IPS-18a (cell line): ENCODE measurements around the gene SSPN.

Experiments used
- H3K27ac ChIP-seq: one replicate; pipeline ENCODE4 v1.5.1; 2013; ENCODE audit warnings: low read length
- H3K27me3 ChIP-seq: one replicate; pipeline ENCODE4 v1.6.1; 2013; ENCODE audit warnings: mild to moderate bottlenecking, low read length; ENCODE audit not compliant: control insufficient read depth, insufficient read depth
- H3K36me3 ChIP-seq: one replicate; pipeline ENCODE4 v1.6.1; 2013; ENCODE audit warnings: low read depth, low read length; ENCODE audit not compliant: control insufficient read depth
- H3K4me1 ChIP-seq: one replicate; pipeline ENCODE4 v1.6.1; 2013; ENCODE audit warnings: low read depth, low read length; ENCODE audit not compliant: control insufficient read depth
- H3K4me3 ChIP-seq: one replicate; pipeline ENCODE4 v1.5.1; 2013; ENCODE audit warnings: low read length
- H3K9ac ChIP-seq: one replicate; pipeline ENCODE4 v1.6.1; 2013; ENCODE audit warnings: mild to moderate bottlenecking, low read length, moderate library complexity
- H3K9me3 ChIP-seq: one replicate; pipeline ENCODE4 v1.6.1; 2013; ENCODE audit warnings: low read depth, low read length; ENCODE audit not compliant: control insufficient read depth

The SSPN gene

DNA sequence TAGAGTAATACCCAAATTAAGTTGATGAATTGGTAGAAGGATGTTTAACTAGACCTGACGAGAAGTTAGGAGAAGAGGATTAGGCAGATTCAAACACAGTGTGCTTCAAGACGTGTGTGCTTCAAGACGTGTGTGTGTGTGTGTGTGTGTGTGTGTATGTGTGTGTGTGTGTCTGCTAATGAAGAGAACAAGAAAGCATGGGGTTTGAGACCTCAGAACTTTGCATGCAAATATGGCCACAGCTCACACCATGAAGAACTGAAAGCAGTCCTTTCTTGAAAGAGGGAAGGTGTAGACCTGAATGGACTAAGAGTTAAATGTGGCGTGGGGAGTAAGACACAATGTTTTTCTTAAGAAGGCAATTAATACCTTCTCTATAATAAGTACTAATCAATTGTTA lies 32.5 kb upstream of the SSPN start:
- no peaks in the 10 kb centered on the region for H3K9me3 ChIP-seq
- no peak overlapping the region for H3K4me3 ChIP-seq
- no peaks in the 10 kb centered on the region for H3K4me1 ChIP-seq
- H3K27me3 ChIP-seq, result no peaks in the 10 kb centered on the region
- no peak overlapping the region for H3K9ac ChIP-seq
- no peak overlapping the region for H3K27ac ChIP-seq
- H3K36me3 ChIP-seq, result no peaks in the 10 kb centered on the region

DNA sequence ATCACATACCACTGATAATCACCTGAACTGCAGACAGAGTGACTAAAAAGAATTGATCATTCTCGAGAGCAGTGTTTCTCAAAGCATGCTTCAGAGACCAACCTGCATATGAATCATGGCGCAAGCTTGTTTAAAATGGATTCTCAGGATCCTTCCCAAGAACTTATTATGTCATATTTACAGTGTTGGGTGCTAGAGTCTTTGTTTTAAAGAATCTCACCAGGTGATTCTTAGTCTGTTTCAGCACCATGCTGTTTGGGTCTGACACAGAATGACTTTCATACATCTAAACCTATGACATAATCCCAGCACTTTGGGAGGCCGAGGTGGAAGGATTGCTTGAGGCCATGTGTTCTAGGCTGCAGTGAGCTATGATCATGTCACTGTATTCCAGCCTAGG lies 31.3 kb upstream of the SSPN start:
- H3K4me1 ChIP-seq, result no peaks in the 10 kb centered on the region
- no peaks in the 10 kb centered on the region for H3K27me3 ChIP-seq
- H3K4me3 ChIP-seq, result no peak overlapping the region
- H3K36me3 ChIP-seq, result no peaks in the 10 kb centered on the region
- H3K9me3 ChIP-seq, result no peaks in the 10 kb centered on the region
- H3K9ac ChIP-seq, result no peak overlapping the region
- no peak overlapping the region for H3K27ac ChIP-seq

GRCh38 chr12:26172013-26172412 lies 23.4 kb upstream of the SSPN start:
- H3K27ac ChIP-seq, result no peak overlapping the region
- no peak overlapping the region for H3K9ac ChIP-seq
- no peaks in the 10 kb centered on the region for H3K9me3 ChIP-seq
- H3K4me1 ChIP-seq, result no peaks in the 10 kb centered on the region
- no peaks in the 10 kb centered on the region for H3K27me3 ChIP-seq
- H3K4me3 ChIP-seq, result no peak overlapping the region
- no peaks in the 10 kb centered on the region for H3K36me3 ChIP-seq

- no peaks in the 10 kb centered on the region for H3K36me3 ChIP-seq
- no peaks in the 10 kb centered on the region for H3K9me3 ChIP-seq
- no peaks in the 10 kb centered on the region for H3K4me1 ChIP-seq
Measured at GRCh38 chr12:26172539-26172938, 22.8 kb upstream of the SSPN start.

DNA sequence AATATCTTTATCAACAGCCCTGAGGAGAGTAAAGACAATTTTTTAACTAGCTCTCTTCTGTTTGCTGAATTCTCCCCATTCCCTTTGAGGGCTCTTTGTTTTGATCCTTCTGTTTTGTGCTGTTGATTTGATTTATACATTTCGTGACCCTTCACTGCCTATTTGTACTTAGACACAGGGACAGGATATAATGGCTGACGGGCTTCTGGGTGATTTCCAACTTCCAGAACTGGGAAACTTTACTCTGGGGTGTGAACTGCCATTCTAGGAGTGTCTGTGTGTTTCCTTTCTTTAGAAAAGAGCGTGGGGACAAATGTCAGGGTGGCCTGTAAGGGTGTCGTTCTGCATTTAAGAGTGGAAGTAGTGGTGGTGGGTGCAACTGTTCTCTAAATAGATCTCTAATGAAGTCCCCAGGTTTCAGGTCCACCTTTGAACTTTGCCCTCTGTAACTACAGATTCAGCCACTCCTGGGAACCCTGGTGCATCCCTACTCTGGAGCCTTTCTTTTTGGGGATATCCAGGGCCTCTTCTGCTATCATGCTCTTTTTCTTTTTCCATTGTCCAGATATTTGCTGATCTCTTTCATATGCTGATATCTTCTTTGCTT lies 22.3 kb upstream of the SSPN start:
- Histone ChIP-seq H3K36me3 (no peaks in the 10 kb centered on the region), H3K9me3 (no peaks in the 10 kb centered on the region), H3K27ac (no peak overlapping the region), H3K4me1 (no peaks in the 10 kb centered on the region), H3K9ac (no peak overlapping the region), H3K4me3 (no peak overlapping the region), H3K27me3 (no peaks in the 10 kb centered on the region)

More at GRCh38 chr12:26172539-26172938, 22.8 kb upstream of the SSPN start:
- Histone ChIP-seq H3K9ac (no peak overlapping the region), H3K27ac (no peak overlapping the region), H3K4me3 (no peak overlapping the region), H3K27me3 (no peaks in the 10 kb centered on the region)

- Histone ChIP-seq H3K9ac (no peak overlapping the region), H3K27me3 (no peaks in the 10 kb centered on the region), H3K9me3 (no peaks in the 10 kb centered on the region), H3K4me1 (no peaks in the 10 kb centered on the region), H3K36me3 (no peaks in the 10 kb centered on the region), H3K27ac (no peak overlapping the region), H3K4me3 (no peak overlapping the region)
Measured at GRCh38 chr12:26176725-26177124, 18.6 kb upstream of the SSPN start.

DNA sequence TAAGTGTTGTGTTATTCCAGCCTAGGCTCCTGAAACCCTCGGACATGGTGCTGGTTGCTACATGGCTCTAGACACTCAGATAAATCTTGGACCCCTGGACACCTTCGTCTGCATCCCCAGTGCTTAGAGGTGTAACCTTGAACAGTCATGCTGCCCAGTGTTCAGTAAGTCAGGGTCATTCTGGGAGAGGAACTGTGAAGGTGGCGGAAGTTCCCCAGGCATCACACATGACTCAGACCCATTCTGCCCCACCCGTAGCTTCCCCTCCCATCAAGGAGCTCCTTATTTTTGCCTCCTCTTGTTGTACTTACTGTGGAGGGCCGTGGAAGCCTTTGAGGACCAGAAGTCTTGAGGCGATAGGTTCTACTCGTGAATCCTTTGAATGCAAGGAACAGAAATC lies 18.1 kb upstream of the SSPN start:
- Histone ChIP-seq H3K4me3 (no peak overlapping the region), H3K27ac (no peak overlapping the region)

GRCh38 chr12:26179826-26180225 lies 15.5 kb upstream of the SSPN start:
- Histone ChIP-seq H3K27ac (no peak overlapping the region), H3K27me3 (no peaks in the 10 kb centered on the region), H3K4me1 (no peaks in the 10 kb centered on the region), H3K9me3 (no peaks in the 10 kb centered on the region), H3K4me3 (no peak overlapping the region), H3K36me3 (no peaks in the 10 kb centered on the region), H3K9ac (no peak overlapping the region)

More for the DNA sequence above, 18.1 kb upstream of the SSPN start:
- Histone ChIP-seq H3K36me3 (no peaks in the 10 kb centered on the region), H3K9ac (no peak overlapping the region), H3K27me3 (no peaks in the 10 kb centered on the region), H3K9me3 (no peaks in the 10 kb centered on the region), H3K4me1 (no peaks in the 10 kb centered on the region)

- Histone ChIP-seq H3K4me1 (no peaks in the 10 kb centered on the region), H3K27me3 (no peaks in the 10 kb centered on the region), H3K9me3 (no peaks in the 10 kb centered on the region), H3K36me3 (no peaks in the 10 kb centered on the region), H3K9ac (no peak overlapping the region), H3K4me3 (no peak overlapping the region), H3K27ac (no peak overlapping the region)
Measured at GRCh38 chr12:26182377-26182776, 13.0 kb upstream of the SSPN start.

- no peaks in the 10 kb centered on the region for H3K9me3 ChIP-seq
- H3K36me3 ChIP-seq, result no peaks in the 10 kb centered on the region
Measured at GRCh38 chr12:26185532-26186320, 9.6 kb upstream of the SSPN start.

DNA sequence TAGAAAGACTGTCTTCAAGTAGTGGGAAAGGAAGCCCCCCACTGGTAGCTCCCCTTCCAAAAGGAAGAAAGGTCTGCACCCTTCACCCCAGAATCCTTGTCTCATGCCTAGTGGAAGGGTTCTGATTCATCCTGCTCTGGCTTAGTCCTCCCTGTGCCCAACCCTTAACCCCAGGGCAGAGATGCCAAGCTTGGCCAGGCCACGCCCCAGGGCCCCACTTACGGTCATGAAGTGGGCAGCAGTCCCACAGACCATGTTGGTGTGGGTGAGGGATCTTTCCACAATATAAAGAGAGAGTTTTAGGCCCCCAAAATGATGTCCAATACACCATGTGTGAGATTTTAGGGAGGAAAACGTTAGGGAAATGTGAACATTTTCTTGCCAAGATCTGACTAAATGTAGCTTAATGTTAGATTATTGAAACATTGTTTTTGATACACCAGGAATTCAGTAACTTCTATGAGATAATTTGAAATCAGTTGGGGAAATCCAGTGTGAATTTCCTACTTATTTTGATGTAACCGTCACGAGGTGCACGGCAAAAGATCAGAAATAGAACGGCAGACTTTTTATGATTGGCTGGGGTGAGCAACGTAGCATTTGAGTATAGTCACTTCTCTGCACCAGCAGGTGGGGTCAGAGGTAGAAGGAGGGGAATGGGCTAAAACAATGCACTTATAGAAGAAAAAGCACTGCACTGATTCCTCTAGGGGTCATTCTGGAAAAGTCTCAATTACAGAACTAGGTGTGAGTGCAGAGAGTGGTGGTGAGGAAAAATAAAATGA lies 8.2 kb upstream of the SSPN start:
- no peak overlapping the region for H3K9ac ChIP-seq
- H3K4me3 ChIP-seq, result no peak overlapping the region
- H3K36me3 ChIP-seq, result no peaks in the 10 kb centered on the region
- H3K27ac ChIP-seq, result no peak overlapping the region
- H3K27me3 ChIP-seq, result no peaks in the 10 kb centered on the region
- no peaks in the 10 kb centered on the region for H3K4me1 ChIP-seq
- no peaks in the 10 kb centered on the region for H3K9me3 ChIP-seq

More at GRCh38 chr12:26185532-26186320, 9.6 kb upstream of the SSPN start:
- Histone ChIP-seq H3K27ac (no peak overlapping the region), H3K27me3 (no peaks in the 10 kb centered on the region), H3K9ac (no peak overlapping the region), H3K4me1 (no peaks in the 10 kb centered on the region), H3K4me3 (no peak overlapping the region)
